GM10266 (cell line): ENCODE results near the gene KRTAP19-8.

ENCODE experiments used
- DNase-seq: peaks from one replicate; pipeline ENCODE4 v3.0.0; 2012; ENCODE audit errors: extremely low spot score
- TF ChIP-seq, protein P1 (sequence below): IDR thresholded peaks from 2 replicates; pipeline ENCODE4 v1.5.1; 2012; ENCODE audit warnings: mild to moderate bottlenecking, low read depth; ENCODE audit not compliant: control insufficient read depth, insufficient read depth; ENCODE audit errors: missing control alignments

KRTAP19-8 gene

DNA sequence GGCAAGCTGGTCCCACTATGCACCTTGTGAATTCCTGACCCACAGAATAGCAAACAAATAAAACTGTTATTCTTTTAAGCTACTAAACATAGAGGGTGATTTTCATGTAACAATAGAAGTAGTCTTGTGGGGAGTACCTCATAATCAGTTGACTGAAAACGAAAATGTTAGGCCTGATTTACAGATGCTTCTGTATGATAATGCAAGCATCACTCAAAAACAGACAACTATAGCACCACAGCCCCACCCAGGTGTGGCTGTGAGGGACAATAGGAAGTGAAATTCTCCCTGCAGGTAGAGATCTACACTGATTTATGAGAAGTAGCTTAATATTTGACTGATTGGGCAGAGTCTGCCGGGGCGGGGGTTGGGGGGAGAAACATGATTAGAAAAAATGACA, 26.5 kb upstream of the KRTAP19-8 start:
- TF ChIP-seq, protein P1, sequence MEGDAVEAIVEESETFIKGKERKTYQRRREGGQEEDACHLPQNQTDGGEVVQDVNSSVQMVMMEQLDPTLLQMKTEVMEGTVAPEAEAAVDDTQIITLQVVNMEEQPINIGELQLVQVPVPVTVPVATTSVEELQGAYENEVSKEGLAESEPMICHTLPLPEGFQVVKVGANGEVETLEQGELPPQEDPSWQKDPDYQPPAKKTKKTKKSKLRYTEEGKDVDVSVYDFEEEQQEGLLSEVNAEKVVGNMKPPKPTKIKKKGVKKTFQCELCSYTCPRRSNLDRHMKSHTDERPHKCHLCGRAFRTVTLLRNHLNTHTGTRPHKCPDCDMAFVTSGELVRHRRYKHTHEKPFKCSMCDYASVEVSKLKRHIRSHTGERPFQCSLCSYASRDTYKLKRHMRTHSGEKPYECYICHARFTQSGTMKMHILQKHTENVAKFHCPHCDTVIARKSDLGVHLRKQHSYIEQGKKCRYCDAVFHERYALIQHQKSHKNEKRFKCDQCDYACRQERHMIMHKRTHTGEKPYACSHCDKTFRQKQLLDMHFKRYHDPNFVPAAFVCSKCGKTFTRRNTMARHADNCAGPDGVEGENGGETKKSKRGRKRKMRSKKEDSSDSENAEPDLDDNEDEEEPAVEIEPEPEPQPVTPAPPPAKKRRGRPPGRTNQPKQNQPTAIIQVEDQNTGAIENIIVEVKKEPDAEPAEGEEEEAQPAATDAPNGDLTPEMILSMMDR: no peak
- DNase-seq: no peak

DNA sequence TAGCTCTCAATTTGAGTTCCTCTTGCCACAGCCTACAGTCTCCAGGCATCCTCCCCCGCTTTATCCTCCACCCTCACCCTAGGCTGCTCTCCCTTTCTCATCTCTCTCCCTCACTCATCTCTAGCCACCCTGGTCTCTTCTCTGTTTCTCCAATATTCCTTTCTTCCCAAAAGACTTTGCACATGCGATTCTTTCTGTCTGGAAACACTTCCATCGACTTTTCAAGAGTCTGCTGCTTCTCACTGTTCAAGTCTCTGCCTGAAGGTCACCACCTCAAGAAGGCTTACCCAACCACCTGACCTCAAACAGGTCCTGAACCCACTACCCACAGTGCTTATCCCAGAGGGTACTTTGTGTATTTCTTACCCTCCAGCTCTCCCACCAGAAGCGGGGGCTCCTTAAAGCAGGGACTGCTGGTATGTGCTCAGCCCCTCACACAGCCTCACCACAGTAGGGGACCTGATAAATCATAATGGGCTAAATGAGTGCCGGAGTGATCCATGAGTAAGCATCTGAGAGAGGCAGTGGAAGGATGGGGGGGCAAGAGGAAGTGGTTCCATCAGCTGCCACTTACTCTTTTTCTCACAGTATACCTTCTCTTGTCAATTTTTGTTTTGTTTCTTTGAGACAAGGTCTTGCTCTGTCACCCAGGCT, 14.3 kb upstream of the KRTAP19-8 start:
- TF ChIP-seq, protein P1: no peak
- no peak for DNase-seq

DNA sequence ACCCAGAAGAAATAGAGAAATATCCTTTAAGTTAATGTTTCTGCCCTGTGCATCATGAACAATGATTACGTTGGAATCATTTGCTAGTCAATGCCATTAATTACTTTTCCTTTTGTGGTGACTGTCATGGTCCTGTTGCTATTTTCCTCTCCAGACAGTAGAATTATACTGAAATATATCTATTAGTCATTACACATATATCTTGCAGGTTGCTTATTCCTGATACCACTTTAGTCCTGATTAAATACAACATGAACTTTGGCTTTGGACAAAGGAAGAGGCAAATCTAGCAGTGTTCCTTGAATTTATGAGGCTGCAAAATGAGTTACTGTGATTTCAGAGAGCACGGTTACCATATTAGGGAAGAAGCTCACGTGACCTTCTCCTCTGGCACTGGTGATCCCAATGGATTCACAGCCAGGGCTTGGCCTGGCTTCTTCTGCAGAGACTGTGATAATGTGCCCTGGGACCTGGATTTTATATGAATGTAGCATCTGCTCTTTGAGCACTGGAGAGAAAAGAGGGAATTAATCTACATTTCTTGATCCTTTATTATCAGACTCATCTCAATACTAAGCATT, 12.4 kb upstream of the KRTAP19-8 start:
- TF ChIP-seq, protein P1: no peak
- no peak for DNase-seq

DNA sequence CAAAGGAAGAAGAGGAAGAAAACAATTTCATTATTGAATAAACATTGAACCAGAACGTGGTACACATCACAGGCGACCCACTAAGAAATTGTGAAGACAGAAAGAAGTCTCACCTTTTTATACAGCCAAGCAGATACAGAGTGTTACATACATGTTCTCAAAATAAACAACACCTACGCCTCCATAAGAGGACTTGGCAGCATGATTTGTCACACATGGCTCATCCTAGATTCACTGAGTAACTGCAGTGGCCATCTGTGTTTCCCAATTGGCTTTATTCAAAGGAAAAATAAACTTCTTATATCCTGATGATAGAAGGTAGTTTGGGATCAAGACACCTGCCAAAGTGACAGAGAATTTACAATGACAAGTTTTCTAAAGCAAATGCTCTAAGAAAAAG, 7.6 kb upstream of the KRTAP19-8 start:
- TF ChIP-seq, protein P1: no peak
- DNase-seq: no peak

DNA sequence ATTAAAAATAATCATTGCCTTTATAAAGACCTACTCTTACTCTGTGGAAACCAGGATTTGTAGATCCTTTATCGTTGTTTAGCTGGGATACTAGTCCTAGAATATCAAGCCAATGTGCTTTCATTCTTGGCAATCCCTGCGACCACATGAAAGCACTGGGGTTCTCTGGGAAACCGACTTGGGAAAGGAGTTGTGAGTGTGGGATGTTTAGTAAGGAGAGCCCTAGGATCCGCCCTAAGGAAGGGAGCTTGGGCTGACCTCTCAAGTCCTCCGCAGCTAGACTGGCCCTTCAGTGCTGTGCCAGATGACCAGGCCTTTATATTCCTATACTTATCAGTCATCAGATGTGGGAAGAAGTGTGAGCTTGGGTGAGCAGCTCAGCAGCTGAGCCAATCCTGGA, 5.2 kb upstream of the KRTAP19-8 start:
- DNase-seq: no peak
- TF ChIP-seq, protein P1: no peak

DNA sequence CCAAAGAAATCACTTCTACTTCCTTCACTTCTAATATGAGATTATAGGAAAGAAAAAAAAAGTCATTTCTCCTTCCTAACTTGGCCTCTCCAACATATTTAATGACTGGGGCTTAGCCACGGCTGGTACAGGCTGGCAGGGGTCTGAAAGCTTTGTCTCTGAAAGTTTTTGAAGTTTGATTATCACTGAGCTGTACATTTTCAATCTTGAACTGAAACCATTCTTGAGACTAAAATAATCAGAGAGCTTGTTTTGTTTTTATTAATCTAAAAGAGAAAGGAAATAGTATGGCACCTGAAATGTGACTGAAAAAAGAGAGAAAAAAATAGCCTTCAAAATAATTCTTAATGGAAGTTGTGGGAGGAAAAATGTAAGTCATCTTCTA, 3.8 kb upstream of the KRTAP19-8 start:
- TF ChIP-seq, protein P1: no peak
- DNase-seq: no peak

DNA sequence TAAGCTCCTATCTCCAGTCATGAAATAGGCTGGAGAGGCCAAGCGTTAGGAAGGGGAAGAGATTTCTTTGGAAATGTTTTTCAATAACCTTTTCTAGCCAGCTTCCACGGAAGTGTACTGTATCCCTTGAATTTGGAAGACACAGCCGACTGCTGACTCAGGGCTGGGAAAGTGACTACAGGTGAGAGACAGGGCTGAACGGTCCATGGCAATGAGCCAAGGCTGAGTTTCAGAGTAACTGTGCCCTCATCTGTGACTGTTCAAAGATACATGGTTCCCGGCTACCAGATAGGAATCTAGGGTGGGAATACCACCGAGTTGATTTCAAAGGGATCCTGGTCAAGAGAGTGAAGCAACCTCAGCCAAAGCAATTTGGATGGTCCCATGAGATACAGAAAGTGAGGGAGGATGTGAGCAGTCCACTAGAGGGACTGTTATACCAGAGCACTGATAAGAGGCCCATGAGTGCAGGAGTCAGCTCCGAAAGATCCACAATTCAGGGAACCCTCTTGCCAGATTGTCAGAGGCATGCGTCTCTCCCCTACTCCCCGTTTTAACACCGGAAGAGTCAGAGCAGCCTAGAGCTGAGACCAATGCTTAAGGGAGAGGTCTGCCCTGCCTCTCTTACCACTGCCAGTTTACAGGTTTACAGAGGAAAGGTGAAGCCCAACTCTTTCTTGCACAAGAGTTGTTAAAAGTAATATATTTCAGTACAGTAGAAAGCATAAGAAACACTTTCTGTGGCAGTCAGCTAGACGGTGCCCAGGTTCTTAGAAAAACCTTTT, 3.2 kb upstream of the KRTAP19-8 start:
- no peak for DNase-seq
- TF ChIP-seq, protein P1: no peak
